CD4-positive, alpha-beta T cell treated with Interferon gamma for 1 hour (primary cell): ENCODE results near the gene CACNB4.
"Not testable (repeated sequence)": the region's sequence is repeated elsewhere in the genome, so short reads cannot be mapped to it uniquely, and the experiment has no call there.

Source experiments
- DNase-seq: peaks from one replicate; pipeline ENCODE4 v3.0.0-alpha.2; 2020

The CACNB4 gene

GRCh38 chr2:152098496-152099366 lies at the start of gene CACNB4:
TSS of gene CACNB4 (minus strand) at chr2:152099044.
- no peak for DNase-seq

GRCh38 chr2:152134488-152135280 lies 35.8 kb upstream of the CACNB4 start:
- DNase-seq = no peak

- no peak for DNase-seq
Measured at GRCh38 chr2:152132306-152132705, 33.5 kb upstream of the CACNB4 start.

- DNase-seq = no peak
Measured at GRCh38 chr2:152127628-152128027, 28.8 kb upstream of the CACNB4 start.

- DNase-seq = no peak
Measured at GRCh38 chr2:152126664-152127063, 27.8 kb upstream of the CACNB4 start.

GRCh38 chr2:152122161-152122560 lies 23.3 kb upstream of the CACNB4 start:
- no peak for DNase-seq

- no peak for DNase-seq
Measured at GRCh38 chr2:152120430-152120829, 21.6 kb upstream of the CACNB4 start.

- no peak for DNase-seq
Measured at GRCh38 chr2:152115952-152116351, 17.1 kb upstream of the CACNB4 start.

GRCh38 chr2:152114366-152114765 lies 15.5 kb upstream of the CACNB4 start:
- no peak for DNase-seq

- DNase-seq = not testable (repeated sequence)
Measured at GRCh38 chr2:152107140-152107539, 8.3 kb upstream of the CACNB4 start.

- DNase-seq = no peak
Measured at GRCh38 chr2:152106464-152106863, 7.6 kb upstream of the CACNB4 start.

GRCh38 chr2:152103271-152103670 lies 4.4 kb upstream of the CACNB4 start:
- DNase-seq = no peak

GRCh38 chr2:152100961-152101360 lies 2.1 kb upstream of the CACNB4 start:
- no peak for DNase-seq

- DNase-seq = no peak
Measured at GRCh38 chr2:152099367-152100050, 665 bp upstream of the CACNB4 start.

- DNase-seq = no peak
Measured at GRCh38 chr2:152097801-152098495, 896 bp downstream of the CACNB4 start.

GRCh38 chr2:152097290-152097800 lies 1.5 kb downstream of the CACNB4 start:
- DNase-seq = no peak

GRCh38 chr2:152095146-152095545 lies 3.7 kb downstream of the CACNB4 start:
- DNase-seq = no peak

- no peak for DNase-seq
Measured at GRCh38 chr2:152094014-152094413, 4.8 kb downstream of the CACNB4 start.

- DNase-seq = no peak
Measured at GRCh38 chr2:152093464-152093863, 5.4 kb downstream of the CACNB4 start.

- DNase-seq = no peak
Measured at GRCh38 chr2:152092095-152092494, 6.7 kb downstream of the CACNB4 start.

- not testable (repeated sequence) for DNase-seq
Measured at GRCh38 chr2:152090726-152091125, 8.1 kb downstream of the CACNB4 start.

- DNase-seq = no peak
Measured at GRCh38 chr2:152089238-152089637, 9.6 kb downstream of the CACNB4 start.

- no peak for DNase-seq
Measured at GRCh38 chr2:152088006-152088405, 10.8 kb downstream of the CACNB4 start.
